Renal pelvis (tissue), 4 donors: ENCODE results near the gene VIM. TPM values are rescaled to one million over a fixed set of nuclear protein-coding genes. Genes with fewer than 3 reads are reported as not detected.

Experiments
- DNase-seq: peaks from one replicate; pipeline ENCODE4 v3.0.0-alpha.2; 2013
- polyA plus RNA-seq, 3 donors: library from polyadenylated mRNA; unstranded; fragments of 120-200 nt; gene quantifications; one replicate each; pipeline ENCODE4 v1.2.1, GENCODE V29; 2013; ENCODE audit not compliant: insufficient read length in 3 of 3

VIM gene
- polyA plus RNA-seq, 3 donors = 1,123 to 1,535 (median 1,312) TPM

GRCh38 chr10:17202506-17202905, 25.5 kb upstream of the VIM start:
- DNase-seq = no peak

GRCh38 chr10:17202999-17203398, 25.0 kb upstream of the VIM start:
- DNase-seq = no peak

GRCh38 chr10:17203416-17203815, 24.6 kb upstream of the VIM start:
- DNase-seq = no peak

GRCh38 chr10:17206210-17206709, 21.8 kb upstream of the VIM start:
- DNase-seq = no peak

GRCh38 chr10:17208476-17208875, 19.6 kb upstream of the VIM start:
- DNase-seq = no peak

- DNase-seq = no peak
These were observed 18.7 kb upstream of the VIM start for GRCh38 chr10:17209302-17209701.

GRCh38 chr10:17209881-17210280, 18.2 kb upstream of the VIM start:
- no peak for DNase-seq

GRCh38 chr10:17210361-17210760, 17.7 kb upstream of the VIM start:
- DNase-seq = no peak

- DNase-seq = no peak
These were observed 15.2 kb upstream of the VIM start for GRCh38 chr10:17212802-17213221.

GRCh38 chr10:17213646-17214349, 14.2 kb upstream of the VIM start:
- no peak for DNase-seq

GRCh38 chr10:17214526-17214925, 13.5 kb upstream of the VIM start:
- no peak for DNase-seq

GRCh38 chr10:17214971-17215781, 12.9 kb upstream of the VIM start:
- DNase-seq = no peak

GRCh38 chr10:17215782-17216122, 12.3 kb upstream of the VIM start:
- DNase-seq = no peak

GRCh38 chr10:17216217-17216900, 11.7 kb upstream of the VIM start:
- no peak for DNase-seq

GRCh38 chr10:17216901-17217395, 11.1 kb upstream of the VIM start:
- DNase-seq = no peak

GRCh38 chr10:17217631-17218232, 10.3 kb upstream of the VIM start:
- DNase-seq = no peak

- DNase-seq = no peak
These were observed 9.0 kb upstream of the VIM start for GRCh38 chr10:17219024-17219423.

- DNase-seq = no peak
These were observed 7.4 kb upstream of the VIM start for GRCh38 chr10:17220652-17221100.

GRCh38 chr10:17222329-17222728, 5.7 kb upstream of the VIM start:
- DNase-seq = no peak

- no peak for DNase-seq
These were observed 2.2 kb upstream of the VIM start for GRCh38 chr10:17225808-17226207.

- no peak for DNase-seq
These were observed 1.1 kb upstream of the VIM start for GRCh38 chr10:17226891-17227303.
